Inferior parietal cortex (tissue), 1 donor: ENCODE measurements around the gene ABCA6.

Experiments used
- DNase-seq: peaks from one replicate; pipeline ENCODE4 v3.0.0-alpha.2; 2016; ENCODE audit errors: extremely low spot score

ABCA6 gene

DNA sequence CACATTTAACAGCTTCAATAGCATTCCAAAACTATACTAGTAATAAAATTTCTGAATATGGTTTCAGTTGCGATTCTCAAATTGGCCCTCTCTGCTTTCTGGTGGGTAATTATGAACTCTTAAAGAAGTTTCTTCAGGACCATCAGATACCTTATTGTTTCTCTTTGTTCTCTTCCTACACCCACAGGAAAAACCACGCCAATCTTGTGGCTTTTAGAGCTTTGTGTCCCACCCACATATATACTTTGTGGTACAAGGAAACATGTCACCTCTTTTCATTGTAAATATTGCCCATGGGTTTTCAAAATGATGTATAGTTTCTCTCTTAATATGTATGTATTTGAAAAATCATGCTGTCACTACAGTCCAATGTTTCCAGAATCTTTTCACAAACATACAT lies 93.1 kb downstream of the ABCA6 start:
- no peak for DNase-seq

DNA sequence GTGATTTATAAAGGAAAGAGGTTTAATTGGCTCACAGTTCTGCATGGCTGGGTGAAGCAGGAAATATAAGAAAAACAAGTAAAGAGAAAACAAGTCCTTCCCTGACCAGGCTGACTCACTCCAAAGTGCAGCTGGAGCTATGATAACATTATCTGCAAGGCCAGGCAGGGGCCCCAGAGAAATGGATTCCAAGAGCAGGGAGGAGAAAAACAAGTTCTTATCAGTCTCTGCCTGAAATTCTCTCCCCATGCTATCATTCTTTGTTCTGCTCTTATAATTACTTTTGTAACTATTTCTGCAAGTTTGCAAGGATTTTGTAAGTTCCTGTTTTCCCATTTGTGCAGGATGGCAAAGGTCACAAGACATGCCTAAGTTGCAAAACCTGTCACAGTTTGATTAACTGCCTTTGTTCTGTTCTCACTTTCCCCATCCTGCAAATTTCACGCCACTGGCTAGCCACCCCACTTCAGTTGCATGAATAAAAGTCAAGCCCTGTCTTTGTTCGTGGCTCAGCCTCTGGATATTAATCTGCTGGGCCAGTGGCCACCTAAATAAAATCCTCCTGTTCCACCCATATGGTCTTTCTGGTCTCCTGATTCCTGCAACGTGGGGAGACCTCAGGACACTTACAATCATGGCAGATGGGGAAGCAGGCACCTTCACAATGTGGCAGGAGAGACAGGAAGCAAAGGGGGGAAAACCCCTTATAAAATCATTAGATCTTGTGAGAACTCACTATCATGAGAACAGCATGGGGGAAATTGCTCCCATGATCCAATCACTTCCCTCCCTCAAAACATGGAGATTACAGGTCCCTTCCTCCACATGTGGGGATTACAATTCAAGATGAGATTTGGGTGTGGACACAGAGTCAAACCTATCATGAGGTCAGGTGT lies 94.1 kb downstream of the ABCA6 start:
- peak; percentile 38 for DNase-seq

DNA sequence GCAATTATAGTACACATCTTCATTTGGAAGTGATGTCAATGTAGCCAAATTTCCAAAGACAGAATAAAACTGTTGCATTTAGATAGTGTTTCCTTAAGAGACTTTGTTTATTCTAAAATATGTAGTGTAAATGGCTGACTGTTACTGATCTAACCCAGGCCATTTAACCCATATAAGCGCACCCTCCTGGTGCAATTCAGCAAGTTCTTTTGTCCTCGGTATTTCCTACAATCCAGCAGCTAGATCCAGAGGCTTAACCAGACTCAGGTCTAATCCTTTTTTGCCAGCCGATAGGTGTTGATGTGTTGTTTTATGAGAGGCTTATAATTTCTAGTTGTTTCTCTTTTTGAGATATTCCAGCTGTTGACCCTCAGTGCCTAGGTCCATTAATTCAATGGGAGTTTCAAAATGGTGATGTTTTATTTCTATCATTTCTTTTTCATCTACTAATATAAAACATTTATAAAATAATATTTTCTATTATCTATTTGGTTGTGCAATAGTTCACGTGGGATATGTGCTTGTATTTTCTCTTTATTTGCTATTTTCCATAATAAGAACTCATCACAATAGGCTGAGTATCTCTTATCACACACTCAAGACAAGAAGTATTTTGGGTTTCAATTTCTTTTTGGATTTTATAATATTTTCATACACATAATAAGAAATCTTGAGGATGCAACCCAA lies 95.4 kb downstream of the ABCA6 start:
- DNase-seq: no peak

DNA sequence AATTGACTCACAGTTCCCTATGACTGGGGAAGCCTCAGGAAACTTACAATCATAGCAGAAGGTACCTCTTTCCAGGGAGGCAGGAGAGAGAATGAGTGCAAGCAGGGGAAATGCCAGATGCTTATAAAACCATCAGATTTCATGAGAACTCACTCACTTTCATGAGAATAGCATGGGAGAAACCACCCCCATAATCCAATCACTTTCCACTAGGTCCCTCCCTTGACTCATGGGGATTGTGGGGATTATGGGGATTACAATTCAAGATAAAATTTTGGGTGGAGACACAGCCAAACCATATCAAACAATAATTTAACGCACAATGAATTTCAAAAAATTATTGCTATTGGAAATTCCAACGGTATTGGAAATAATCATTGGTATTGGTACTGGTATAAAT lies 96.0 kb downstream of the ABCA6 start:
- no peak for DNase-seq

DNA sequence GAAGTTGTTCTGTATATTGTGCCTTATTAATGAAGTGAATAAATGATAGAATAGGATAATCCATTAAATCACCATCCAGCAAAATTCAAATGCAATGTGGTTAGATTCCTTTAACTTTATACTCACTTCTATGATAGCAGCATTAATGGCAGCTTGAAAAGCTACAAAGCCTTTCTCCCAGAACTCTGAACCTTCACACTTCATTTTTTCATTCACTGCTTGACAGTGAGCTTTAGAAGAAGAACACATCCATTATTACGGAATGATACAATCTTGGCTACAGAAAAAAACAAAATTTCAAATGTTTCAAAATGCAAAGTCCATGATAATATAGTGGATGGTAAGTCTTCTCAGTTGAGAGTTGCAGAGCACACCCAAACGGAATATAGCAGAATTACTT lies 97.3 kb downstream of the ABCA6 start:
- DNase-seq: no peak

DNA sequence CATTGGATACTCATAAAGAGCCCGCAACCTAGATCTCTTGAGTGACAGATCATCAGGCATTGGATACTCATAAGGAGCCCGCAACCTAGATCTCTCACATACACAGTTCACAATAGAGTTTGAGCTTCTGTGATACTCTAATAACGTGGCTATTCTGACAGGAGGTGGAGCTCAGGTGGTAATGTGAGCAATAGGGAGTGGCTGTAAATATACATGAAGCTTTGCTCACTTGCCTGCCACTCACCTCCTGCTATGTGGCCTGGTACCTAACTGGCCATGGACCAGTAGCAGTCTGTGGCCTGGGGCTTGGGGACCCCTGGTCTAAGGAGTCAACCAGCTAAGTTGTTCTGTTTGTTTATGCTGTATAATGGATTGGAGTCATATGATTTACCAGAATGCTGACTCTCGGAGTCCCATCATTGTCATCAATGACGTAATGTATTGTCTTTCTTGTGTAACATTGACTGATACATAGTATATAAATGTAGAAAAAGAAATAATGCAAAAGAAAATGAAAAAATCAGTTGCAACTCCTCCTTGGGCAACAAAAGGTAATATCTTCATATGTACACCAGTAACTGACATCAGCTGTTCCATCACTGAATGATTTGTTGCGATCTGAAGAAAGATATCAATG lies 98.5 kb downstream of the ABCA6 start:
- DNase-seq: no peak

DNA sequence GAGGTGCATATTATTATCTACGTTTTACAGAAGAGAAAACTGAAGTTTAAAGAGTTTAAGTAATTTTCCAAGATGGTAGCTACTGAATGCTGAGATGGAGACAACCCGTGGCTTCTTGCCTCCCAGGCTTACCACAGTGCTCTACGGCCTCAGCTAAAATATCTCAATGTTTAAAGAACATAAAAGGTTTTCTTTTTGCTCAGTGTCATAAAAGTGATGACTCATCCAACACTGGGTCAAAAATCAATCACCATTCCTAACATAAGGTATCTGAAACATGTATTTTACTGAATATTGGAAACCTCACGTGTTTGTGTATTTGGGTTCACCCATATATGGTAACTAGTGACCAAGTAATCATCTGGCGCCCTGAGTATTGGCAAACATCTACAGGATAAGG lies 99.4 kb downstream of the ABCA6 start:
- no peak for DNase-seq

DNA sequence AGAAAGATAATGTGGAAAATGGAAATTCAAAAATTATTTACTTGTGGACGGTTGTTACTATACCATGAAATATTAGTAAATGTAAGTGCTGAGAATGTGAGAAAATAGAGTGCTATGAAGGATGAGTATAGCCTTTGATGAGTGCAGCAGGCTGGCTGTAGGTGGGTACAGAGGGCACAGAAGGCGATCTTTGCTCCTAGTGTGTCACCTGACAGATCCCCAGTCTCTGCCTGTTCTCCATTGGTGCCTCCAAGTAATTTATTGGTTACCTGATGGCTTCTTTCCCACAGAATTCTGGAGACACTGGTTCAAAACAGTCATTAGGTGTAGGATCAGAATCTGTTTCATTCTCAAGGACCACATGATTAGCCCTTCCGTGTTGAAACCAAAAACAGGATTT lies 109.9 kb downstream of the ABCA6 start:
- no peak for DNase-seq

DNA sequence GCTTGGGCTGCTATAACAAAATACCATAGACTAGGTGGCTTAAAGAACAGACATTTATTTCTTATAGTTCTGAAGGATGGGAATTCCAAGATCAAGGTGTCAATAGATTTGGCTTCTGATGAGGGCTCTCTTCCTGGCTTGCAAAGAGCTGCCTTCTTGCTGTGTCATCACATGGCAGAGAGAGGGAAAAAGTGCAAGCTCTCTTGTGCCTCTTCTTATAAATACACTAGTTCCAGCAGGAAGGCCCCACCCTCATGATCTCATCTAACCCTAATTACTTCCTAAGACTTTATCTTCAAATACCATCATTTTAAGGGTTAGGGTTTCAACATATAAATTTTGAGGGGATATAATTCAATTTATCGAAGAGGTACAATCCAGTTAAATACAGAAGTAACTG lies 111.5 kb downstream of the ABCA6 start:
- DNase-seq: no peak
